Omental fat pad (tissue), 4 donors: ENCODE results near the gene CAMSAP1. TPM values are rescaled to one million over a fixed set of nuclear protein-coding genes. Genes with fewer than 3 reads are reported as not detected.

Experiments
- ATAC-seq: fragments of 150-250 bp; one replicate; pipeline ENCODE4 v1.9.1; 2016; ENCODE audit warnings: mild to moderate bottlenecking, moderate library complexity; ENCODE audit not compliant: low FRiP score
- DNase-seq: peaks from one replicate; pipeline ENCODE4 v3.0.0-alpha.2; 2019; ENCODE audit warnings: low spot score
- CTCF ChIP-seq, 3 donors: fragments of 450-650 bp; IDR thresholded peaks; one replicate each; pipeline ENCODE4 v1.5.1; 2016 to 2017; ENCODE audit warnings: antibody characterized with exemption in 3 of 3, mild to moderate bottlenecking in 3 of 3, moderate library complexity in 2 of 3
- total RNA-seq, 4 donors: library from RNA; depleted of rRNA; stranded (reverse); fragments of >200 nt; gene quantifications; one replicate each; pipeline ENCODE4 v1.1.0, GENCODE V29; 2016

Gene CAMSAP1
- total RNA-seq, 4 donors from 2014 or later: 22.3 to 52.5 (median 33.2) TPM

- no peak for DNase-seq
Measured at GRCh38 chr9:135804581-135805421, 102.5 kb downstream of the CAMSAP1 start.

GRCh38 chr9:135803441-135803840 lies 103.9 kb downstream of the CAMSAP1 start:
- ATAC-seq: no peak
- no peak for TF ChIP-seq CTCF (IDR thresholded peaks at IDR 0.05)
- DNase-seq: no peak

More at GRCh38 chr9:135804581-135805421, 102.5 kb downstream of the CAMSAP1 start:
- no peak for ATAC-seq
- TF ChIP-seq CTCF (IDR thresholded peaks at IDR 0.05): no peak

- DNase-seq: no peak
- no peak for TF ChIP-seq CTCF (IDR thresholded peaks at IDR 0.05)
- no peak for ATAC-seq
Measured at GRCh38 chr9:135802876-135803419, 104.4 kb downstream of the CAMSAP1 start.

GRCh38 chr9:135801070-135801469 lies 106.3 kb downstream of the CAMSAP1 start:
- no peak for TF ChIP-seq CTCF (IDR thresholded peaks at IDR 0.05)
- DNase-seq (no peak), ATAC-seq (no peak)

- no peak for TF ChIP-seq CTCF (IDR thresholded peaks at IDR 0.05)
- DNase-seq: no peak
- no peak for ATAC-seq
Measured at GRCh38 chr9:135799261-135799660, 108.1 kb downstream of the CAMSAP1 start.

- no peak for ATAC-seq
- no peak for TF ChIP-seq CTCF (IDR thresholded peaks at IDR 0.05)
- DNase-seq: no peak
Measured at GRCh38 chr9:135798263-135798585, 109.1 kb downstream of the CAMSAP1 start.
